Central memory CD8-positive, alpha-beta T cell (primary cell): ENCODE measurements around the gene RARA.

Source experiments
- ATAC-seq: fragments of 150-1000 bp; cut with Tn5 transposase; replicated peaks from 2 replicates; pipeline ENCODE4 v1.10.0; 2022; ENCODE audit warnings: mild to moderate bottlenecking, moderate FRiP score, moderate number of reproducible peaks; ENCODE audit not compliant: poor library complexity, severe bottlenecking; ENCODE audit errors: extremely low read depth
- DNase-seq, 2 donors: peaks; one replicate each; pipeline ENCODE4 v3.0.0; 2021; ENCODE audit warnings: low spot score in 2 of 2
- H3K27ac Mint-ChIP-seq: one replicate; pipeline ENCODE4 v1.8.0; 2022; ENCODE audit warnings: low read depth, mild to moderate bottlenecking, moderate library complexity, mixed read lengths
- H3K27me3 Mint-ChIP-seq: one replicate; pipeline ENCODE4 v1.8.0; 2022; ENCODE audit warnings: mixed read lengths
- H3K36me3 Mint-ChIP-seq: one replicate; pipeline ENCODE4 v1.8.0; 2022; ENCODE audit warnings: mild to moderate bottlenecking, moderate library complexity, mixed read lengths; ENCODE audit not compliant: insufficient read depth
- H3K4me1 Mint-ChIP-seq: one replicate; pipeline ENCODE4 v1.8.0; 2022; ENCODE audit warnings: mixed read lengths
- H3K4me3 Mint-ChIP-seq: one replicate; pipeline ENCODE4 v1.8.0; 2022; ENCODE audit warnings: mild to moderate bottlenecking, moderate library complexity, mixed read lengths
- H3K9me3 Mint-ChIP-seq: one replicate; pipeline ENCODE4 v1.8.0; 2022; ENCODE audit warnings: mixed read lengths

Gene RARA

GRCh38 chr17:40309031-40309948, at the start of gene RARA:
Gene RARA (plus strand): TSS chr17:40309180. CDS start chr17:40331219, 22,039 bp downstream.
- DNase-seq (no peak), ATAC-seq (peak; percentile 34)
- Mint-ChIP-seq H3K27ac (peak within 1 kb of the TSS; percentile 17), H3K4me3 (no peak within 1 kb of the TSS), H3K36me3 (peaks cover 5% of the 10 kb centered on the region), H3K9me3 (no peaks in the 10 kb centered on the region), H3K27me3 (no peaks in the 10 kb centered on the region), H3K4me1 (peaks cover 34% of the 10 kb centered on the region)

DNA sequence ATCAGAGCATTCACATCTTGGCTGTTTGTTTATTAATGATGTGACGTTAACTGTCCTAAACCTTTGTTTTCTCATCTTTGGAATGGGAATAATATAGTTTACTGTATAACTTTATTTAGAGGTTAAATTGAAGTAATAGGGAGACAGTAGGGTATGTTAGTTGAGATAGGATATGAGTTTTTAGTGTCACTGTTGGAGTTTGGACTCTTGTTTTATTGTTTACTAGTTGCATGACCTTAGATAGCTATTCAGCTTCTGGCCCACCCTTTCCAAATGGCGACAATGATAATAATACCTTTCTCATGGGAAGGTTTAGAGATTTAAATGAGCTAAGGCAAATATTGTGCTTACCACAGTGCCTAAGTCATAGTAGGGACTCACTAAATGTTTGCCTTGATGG, 49.5 kb upstream of the RARA start:
- DNase-seq, result no peak
- peaks cover 12% of the 10 kb centered on the region for H3K4me1 Mint-ChIP-seq
- no peak overlapping the region for H3K27ac Mint-ChIP-seq
- ATAC-seq, result no peak
- no peaks in the 10 kb centered on the region for H3K9me3 Mint-ChIP-seq
- no peak overlapping the region for H3K4me3 Mint-ChIP-seq
- H3K36me3 Mint-ChIP-seq, result peaks cover 66% of the 10 kb centered on the region
- H3K27me3 Mint-ChIP-seq, result no peaks in the 10 kb centered on the region

DNA sequence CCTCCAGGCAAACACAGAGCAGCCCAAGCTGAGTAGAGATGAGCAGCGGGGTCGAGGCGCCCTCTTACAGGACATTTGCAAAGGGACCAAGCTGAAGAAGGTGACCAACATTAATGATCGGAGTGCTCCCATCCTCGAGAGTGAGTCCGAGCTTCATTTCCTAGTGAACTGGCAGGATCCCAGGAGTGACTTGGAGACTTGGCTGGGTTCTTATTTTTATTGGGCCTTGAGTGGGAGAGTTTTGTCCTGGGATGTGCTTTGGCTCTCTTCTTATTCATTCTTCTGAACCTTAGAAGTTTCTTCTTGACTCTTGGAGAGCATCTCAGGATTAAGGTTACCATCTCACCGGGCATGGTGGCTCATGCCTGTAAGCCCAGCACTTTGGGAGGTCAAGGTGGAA, 48.5 kb upstream of the RARA start:
- DNase-seq (no peak), ATAC-seq (no peak)
- H3K36me3 Mint-ChIP-seq, result peaks cover 66% of the 10 kb centered on the region
- no peaks in the 10 kb centered on the region for H3K9me3 Mint-ChIP-seq
- no peaks in the 10 kb centered on the region for H3K27me3 Mint-ChIP-seq
- H3K27ac Mint-ChIP-seq, result no peak overlapping the region
- no peak overlapping the region for H3K4me3 Mint-ChIP-seq
- H3K4me1 Mint-ChIP-seq, result peaks cover 8% of the 10 kb centered on the region

DNA sequence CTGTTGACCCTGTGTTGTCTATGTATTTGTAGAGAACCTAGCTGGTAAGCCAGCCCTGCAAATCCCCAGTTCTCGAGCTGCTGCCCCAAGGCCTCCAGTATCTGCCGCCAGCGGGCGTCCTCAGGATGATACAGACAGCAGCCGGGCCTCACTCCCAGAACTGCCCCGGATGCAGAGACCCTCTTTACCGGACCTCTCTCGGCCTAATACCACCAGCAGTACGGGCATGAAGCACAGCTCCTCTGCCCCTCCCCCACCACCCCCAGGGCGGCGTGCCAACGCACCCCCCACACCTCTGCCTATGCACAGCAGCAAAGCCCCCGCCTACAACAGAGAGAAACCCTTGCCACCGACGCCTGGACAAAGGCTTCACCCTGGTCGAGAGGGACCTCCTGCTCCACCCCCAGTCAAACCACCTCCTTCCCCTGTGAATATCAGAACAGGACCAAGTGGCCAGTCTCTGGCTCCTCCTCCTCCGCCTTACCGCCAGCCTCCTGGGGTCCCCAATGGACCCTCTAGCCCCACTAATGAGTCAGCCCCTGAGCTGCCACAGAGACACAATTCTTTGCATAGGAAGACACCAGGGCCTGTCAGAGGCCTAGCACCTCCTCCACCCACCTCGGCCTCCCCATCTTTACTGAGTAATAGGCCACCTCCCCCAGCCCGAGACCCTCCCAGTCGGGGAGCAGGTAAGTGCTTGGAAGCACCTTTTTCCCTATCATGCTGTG, 44.4 kb upstream of the RARA start:
- no peak for DNase-seq
- Mint-ChIP-seq H3K27me3 (no peaks in the 10 kb centered on the region), H3K4me3 (no peak overlapping the region), H3K9me3 (no peaks in the 10 kb centered on the region), H3K36me3 (peaks cover 43% of the 10 kb centered on the region), H3K4me1 (peaks cover 8% of the 10 kb centered on the region), H3K27ac (no peak overlapping the region)
- ATAC-seq, result no peak

GRCh38 chr17:40265337-40265736, 43.6 kb upstream of the RARA start:
- no peak for DNase-seq
- Mint-ChIP-seq H3K4me3 (no peak overlapping the region), H3K27me3 (no peaks in the 10 kb centered on the region), H3K4me1 (peaks cover 8% of the 10 kb centered on the region), H3K27ac (no peak overlapping the region), H3K9me3 (no peaks in the 10 kb centered on the region), H3K36me3 (peaks cover 39% of the 10 kb centered on the region)
- ATAC-seq, result no peak

GRCh38 chr17:40266882-40267281, 42.1 kb upstream of the RARA start:
- Mint-ChIP-seq H3K27ac (no peak overlapping the region), H3K4me1 (peaks cover 8% of the 10 kb centered on the region), H3K4me3 (no peak overlapping the region), H3K36me3 (peaks cover 35% of the 10 kb centered on the region), H3K9me3 (no peaks in the 10 kb centered on the region), H3K27me3 (no peaks in the 10 kb centered on the region)
- no peak for ATAC-seq
- DNase-seq, result no peak

GRCh38 chr17:40268141-40268712, 40.8 kb upstream of the RARA start:
- Mint-ChIP-seq H3K4me1 (peaks cover 5% of the 10 kb centered on the region), H3K27me3 (no peaks in the 10 kb centered on the region), H3K4me3 (no peak overlapping the region)

DNA sequence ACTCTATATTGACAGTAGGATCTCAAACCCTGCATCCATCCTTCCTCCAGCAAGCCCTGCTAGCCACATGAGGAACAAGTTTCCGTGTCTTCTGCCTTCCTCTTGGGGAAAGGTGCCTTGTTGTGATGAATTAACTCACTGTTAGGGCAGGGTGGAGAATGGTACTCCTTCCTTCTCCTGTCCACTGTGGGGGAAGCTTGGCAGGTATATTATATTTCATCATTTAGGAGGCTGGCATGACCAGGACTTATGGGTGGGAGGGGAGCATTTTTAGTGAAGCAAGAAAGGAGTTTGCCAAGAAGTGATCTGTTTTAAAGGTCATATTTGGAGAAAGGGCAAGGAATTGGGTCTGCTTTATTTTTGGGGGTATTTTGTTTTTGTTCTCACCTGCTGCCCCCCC, 30.6 kb upstream of the RARA start:
- Mint-ChIP-seq H3K9me3 (no peaks in the 10 kb centered on the region), H3K27me3 (no peaks in the 10 kb centered on the region), H3K4me3 (no peak overlapping the region), H3K4me1 (peaks cover 10% of the 10 kb centered on the region), H3K27ac (no peak overlapping the region), H3K36me3 (peaks cover 74% of the 10 kb centered on the region)
- ATAC-seq (no peak), DNase-seq (no peak)

More at GRCh38 chr17:40268141-40268712, 40.8 kb upstream of the RARA start:
- ATAC-seq (no peak), DNase-seq (no peak)
- no peaks in the 10 kb centered on the region for H3K9me3 Mint-ChIP-seq
- H3K36me3 Mint-ChIP-seq, result peaks cover 30% of the 10 kb centered on the region
- H3K27ac Mint-ChIP-seq, result no peak overlapping the region

- Mint-ChIP-seq H3K4me1 (peaks cover 20% of the 10 kb centered on the region), H3K27me3 (no peaks in the 10 kb centered on the region), H3K4me3 (no peak overlapping the region), H3K9me3 (no peaks in the 10 kb centered on the region), H3K36me3 (peaks cover 71% of the 10 kb centered on the region), H3K27ac (no peak overlapping the region)
- DNase-seq (no peak), ATAC-seq (no peak)
Observed at GRCh38 chr17:40279402-40279801, 29.6 kb upstream of the RARA start.

GRCh38 chr17:40281663-40282062, 27.3 kb upstream of the RARA start:
- Mint-ChIP-seq H3K27me3 (no peaks in the 10 kb centered on the region), H3K36me3 (peaks cover 53% of the 10 kb centered on the region), H3K4me1 (peaks cover 20% of the 10 kb centered on the region), H3K9me3 (no peaks in the 10 kb centered on the region), H3K27ac (peak overlapping the region; percentile 78), H3K4me3 (no peak overlapping the region)
- ATAC-seq (no peak), DNase-seq (no peak)

GRCh38 chr17:40283662-40284061, 25.3 kb upstream of the RARA start:
- H3K9me3 Mint-ChIP-seq, result no peaks in the 10 kb centered on the region
- peak in 1 of 2 donors; percentile 13 for DNase-seq
- peaks cover 33% of the 10 kb centered on the region for H3K4me1 Mint-ChIP-seq
- no peaks in the 10 kb centered on the region for H3K27me3 Mint-ChIP-seq
- peak overlapping the region; percentile 5 for H3K4me3 Mint-ChIP-seq
- peaks cover 37% of the 10 kb centered on the region for H3K36me3 Mint-ChIP-seq
- peak overlapping the region; percentile 53 for H3K27ac Mint-ChIP-seq
- peak; percentile 38 for ATAC-seq

DNA sequence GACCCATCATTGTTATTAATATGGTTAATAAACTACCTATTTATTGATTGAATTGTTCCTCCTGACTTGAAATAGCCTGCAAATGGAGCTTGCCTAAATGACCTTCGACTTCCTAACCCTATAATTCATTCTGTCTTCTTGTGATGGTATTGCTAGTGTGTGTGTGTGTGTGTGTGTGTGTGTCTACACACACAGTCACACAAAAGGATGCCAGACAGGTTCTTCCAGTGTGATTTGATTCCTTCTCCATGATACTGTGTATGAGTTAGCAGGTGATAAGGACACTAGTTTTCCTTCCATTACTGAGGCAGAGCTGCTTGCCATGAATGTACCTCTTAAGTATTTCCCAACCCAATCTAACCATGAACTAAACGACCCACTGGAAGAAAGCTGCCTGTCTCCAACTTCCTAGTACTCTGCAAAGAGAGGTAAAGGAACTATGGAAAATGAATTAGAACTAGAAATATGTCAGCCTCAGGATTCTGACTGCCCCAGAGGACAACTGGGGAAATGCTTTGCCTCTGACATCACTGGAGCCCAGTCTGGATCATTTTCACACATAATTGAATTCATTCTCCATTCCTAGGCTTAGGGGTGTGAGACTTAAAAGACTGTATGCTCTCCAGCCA, 24.8 kb upstream of the RARA start:
- peak overlapping the region; percentile 5 for H3K4me3 Mint-ChIP-seq
- peak overlapping the region; percentile 53 for H3K27ac Mint-ChIP-seq
- peaks cover 32% of the 10 kb centered on the region for H3K36me3 Mint-ChIP-seq
- DNase-seq (no peak), ATAC-seq (no peak)
- peaks cover 37% of the 10 kb centered on the region for H3K4me1 Mint-ChIP-seq
- H3K27me3 Mint-ChIP-seq, result no peaks in the 10 kb centered on the region
- H3K9me3 Mint-ChIP-seq, result no peaks in the 10 kb centered on the region
